Neutrophil (primary cell): ENCODE measurements around the gene ADD2.

ENCODE experiments used
- H3K27ac ChIP-seq: fragments of 200-600 bp; sonication (generic); 2 replicates; pipeline ENCODE4 v1.5.1; 2016; ENCODE audit warnings: mild to moderate bottlenecking, moderate library complexity
- H3K27me3 ChIP-seq: fragments of 200-600 bp; sonication (generic); 2 replicates; pipeline ENCODE4 v1.6.0; 2016; ENCODE audit warnings: mild to moderate bottlenecking
- H3K36me3 ChIP-seq: fragments of 200-600 bp; sonication (generic); 2 replicates; pipeline ENCODE4 v1.5.1; 2017
- H3K4me1 ChIP-seq, 2 experiments: fragments of 200-600 bp in 1 of 2; sonication (generic) in 1 of 2; 1 replicate in 1 of 2; 2 replicates in 1 of 2; pipeline versions ENCODE4 v1.5.1 to v1.6.1; 2013 to 2016; ENCODE audit warnings: low read depth in 1 of 2, low read length in 1 of 2, mild to moderate bottlenecking in 1 of 2, moderate library complexity in 1 of 2; ENCODE audit not compliant: control insufficient read depth in 1 of 2, insufficient read depth in 1 of 2
- H3K4me3 ChIP-seq, 2 experiments: fragments of 200-600 bp in 1 of 2; sonication (generic) in 1 of 2; 1 replicate in 1 of 2; 2 replicates in 1 of 2; pipeline ENCODE4 v1.5.1; 2013 to 2016; ENCODE audit warnings: low read depth in 1 of 2, low read length in 1 of 2, mild to moderate bottlenecking in 1 of 2, moderate library complexity in 1 of 2
- H3K9me3 ChIP-seq: fragments of 200-600 bp; sonication (generic); 2 replicates; pipeline ENCODE4 v1.5.1; 2016
- TF ChIP-seq, protein P1 (sequence below): fragments of 200-600 bp; sonication (generic); IDR thresholded peaks from 2 replicates; pipeline ENCODE4 v1.5.1; 2016; ENCODE audit warnings: antibody characterized with exemption

ADD2 gene

DNA sequence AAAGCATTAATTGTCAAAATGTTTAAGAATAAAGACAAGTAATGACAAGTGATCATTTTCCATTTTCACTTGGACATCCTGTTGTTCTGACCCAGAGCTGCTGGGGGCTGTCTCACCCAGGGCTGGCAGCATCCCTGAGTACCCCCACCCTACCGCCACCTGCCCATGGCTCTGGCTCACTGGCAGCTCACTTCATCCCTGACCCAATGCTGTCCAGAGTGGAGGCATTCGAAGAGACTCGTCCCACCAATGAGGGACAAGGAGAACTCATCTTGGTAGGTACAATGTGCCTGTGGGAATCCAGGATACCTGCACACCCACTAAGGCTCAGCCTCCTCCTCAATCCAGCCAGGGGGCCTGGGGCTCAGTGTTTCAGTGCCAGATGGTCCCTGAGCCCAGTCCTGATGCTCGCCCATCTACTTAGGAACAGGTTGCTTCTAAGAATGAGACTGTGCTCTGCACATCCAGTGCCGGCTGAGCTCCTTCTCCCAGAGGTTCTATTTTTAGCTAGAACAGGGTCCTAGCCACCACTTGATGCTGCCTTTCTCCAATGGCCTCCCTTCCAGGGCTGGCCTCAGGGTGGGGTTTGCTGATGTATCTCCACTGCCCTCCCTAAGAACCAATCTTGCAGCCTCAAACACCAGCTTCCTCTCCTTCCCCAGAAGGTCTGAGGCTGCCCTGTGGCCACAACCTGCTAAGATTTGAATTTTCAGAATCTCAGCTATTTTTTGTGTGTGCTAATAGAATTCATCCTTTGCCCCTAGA, 53.7 kb downstream of the ADD2 start:
- TF ChIP-seq, protein P1, sequence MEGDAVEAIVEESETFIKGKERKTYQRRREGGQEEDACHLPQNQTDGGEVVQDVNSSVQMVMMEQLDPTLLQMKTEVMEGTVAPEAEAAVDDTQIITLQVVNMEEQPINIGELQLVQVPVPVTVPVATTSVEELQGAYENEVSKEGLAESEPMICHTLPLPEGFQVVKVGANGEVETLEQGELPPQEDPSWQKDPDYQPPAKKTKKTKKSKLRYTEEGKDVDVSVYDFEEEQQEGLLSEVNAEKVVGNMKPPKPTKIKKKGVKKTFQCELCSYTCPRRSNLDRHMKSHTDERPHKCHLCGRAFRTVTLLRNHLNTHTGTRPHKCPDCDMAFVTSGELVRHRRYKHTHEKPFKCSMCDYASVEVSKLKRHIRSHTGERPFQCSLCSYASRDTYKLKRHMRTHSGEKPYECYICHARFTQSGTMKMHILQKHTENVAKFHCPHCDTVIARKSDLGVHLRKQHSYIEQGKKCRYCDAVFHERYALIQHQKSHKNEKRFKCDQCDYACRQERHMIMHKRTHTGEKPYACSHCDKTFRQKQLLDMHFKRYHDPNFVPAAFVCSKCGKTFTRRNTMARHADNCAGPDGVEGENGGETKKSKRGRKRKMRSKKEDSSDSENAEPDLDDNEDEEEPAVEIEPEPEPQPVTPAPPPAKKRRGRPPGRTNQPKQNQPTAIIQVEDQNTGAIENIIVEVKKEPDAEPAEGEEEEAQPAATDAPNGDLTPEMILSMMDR: no peak

DNA sequence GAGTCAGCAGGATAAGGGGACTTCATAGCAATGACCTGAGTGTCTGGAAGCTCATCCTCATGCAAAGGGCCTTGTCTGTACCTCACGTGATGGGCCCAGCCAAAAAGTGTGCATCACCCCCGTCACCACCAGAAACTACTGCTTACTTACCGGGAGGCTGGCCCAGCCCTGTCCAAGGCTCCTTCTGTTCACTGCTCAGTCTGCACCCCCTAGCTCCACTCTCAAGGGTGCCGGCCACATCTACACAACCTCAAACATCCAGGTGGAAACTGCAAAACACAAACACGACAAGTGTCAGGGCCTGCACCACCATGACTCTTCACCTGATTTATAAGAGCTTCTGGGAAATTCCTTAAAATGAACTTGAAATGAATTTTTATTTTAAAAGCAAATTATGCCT, 55.1 kb downstream of the ADD2 start:
- Histone ChIP-seq H3K27me3 (peaks cover 5% of the 10 kb centered on the region), H3K4me1 (no peaks in the 10 kb centered on the region), H3K9me3 (no peaks in the 10 kb centered on the region), H3K27ac (no peak overlapping the region), H3K4me3 (no peak overlapping the region), H3K36me3 (no peaks in the 10 kb centered on the region)
- TF ChIP-seq, protein P1: no peak

More for the DNA sequence above, 53.7 kb downstream of the ADD2 start:
- H3K4me1 ChIP-seq: no peaks in the 10 kb centered on the region
- no peak overlapping the region for H3K27ac ChIP-seq
- no peak overlapping the region for H3K4me3 ChIP-seq
- H3K36me3 ChIP-seq: no peaks in the 10 kb centered on the region
- H3K9me3 ChIP-seq: no peaks in the 10 kb centered on the region
- H3K27me3 ChIP-seq: peaks cover 5% of the 10 kb centered on the region

DNA sequence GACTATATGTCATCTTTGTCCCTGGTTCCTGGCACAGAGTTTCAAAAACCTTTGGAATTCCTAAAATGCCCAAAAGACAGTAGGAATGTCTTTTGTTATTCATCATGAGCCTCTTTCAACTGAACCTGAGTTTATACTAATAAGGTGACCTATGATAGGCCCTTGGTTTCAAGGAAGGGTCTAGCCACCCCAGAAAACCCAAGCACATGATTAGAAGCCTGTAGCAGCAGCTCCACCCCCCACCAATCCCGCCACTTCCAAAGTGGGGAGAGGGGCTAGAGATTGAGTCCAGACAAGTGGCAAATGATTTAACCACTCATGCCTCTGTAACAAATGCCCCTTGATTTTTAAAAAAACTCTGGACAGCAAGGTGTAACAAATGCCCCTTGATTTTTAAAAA, 56.8 kb downstream of the ADD2 start:
- H3K9me3 ChIP-seq: no peaks in the 10 kb centered on the region
- TF ChIP-seq, protein P1: no peak
- H3K36me3 ChIP-seq: no peaks in the 10 kb centered on the region
- no peak overlapping the region for H3K27ac ChIP-seq
- no peak overlapping the region for H3K4me3 ChIP-seq
- H3K4me1 ChIP-seq: no peaks in the 10 kb centered on the region
- H3K27me3 ChIP-seq: peaks cover 2% of the 10 kb centered on the region

DNA sequence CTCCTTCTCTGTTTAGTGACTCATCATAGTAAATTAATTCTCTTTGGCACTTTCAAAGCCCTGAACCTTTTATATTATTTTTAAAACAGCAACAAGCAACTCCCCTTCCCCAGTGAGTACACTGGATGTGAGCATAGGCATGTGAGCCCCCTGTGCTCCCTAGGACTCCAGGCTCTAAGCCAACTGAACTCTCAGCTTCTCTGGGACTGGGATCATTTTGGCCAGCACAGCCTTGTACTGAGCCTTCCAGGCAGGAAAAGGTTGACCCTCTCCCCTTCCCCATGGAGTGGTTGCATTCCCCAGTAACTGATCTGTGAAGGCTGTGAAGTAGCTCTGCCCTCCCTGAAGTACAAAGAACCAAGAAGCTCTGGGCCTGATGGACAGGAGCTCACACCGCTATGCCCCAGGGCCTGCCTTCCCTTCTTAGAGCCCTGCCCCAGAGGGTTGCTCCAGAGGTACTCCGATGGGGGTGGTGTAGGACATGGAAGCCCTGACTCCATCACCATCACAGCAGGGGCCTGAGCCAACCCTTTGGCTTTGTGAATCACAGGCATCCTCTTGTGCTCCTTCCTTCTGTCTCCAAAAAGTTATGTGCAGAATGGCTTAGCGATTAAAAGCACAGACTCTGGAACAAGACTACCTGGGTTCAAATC, 57.8 kb downstream of the ADD2 start:
- Histone ChIP-seq H3K9me3 (no peaks in the 10 kb centered on the region), H3K36me3 (no peaks in the 10 kb centered on the region), H3K27ac (no peak overlapping the region), H3K4me3 (no peak overlapping the region), H3K27me3 (no peaks in the 10 kb centered on the region), H3K4me1 (no peaks in the 10 kb centered on the region)
- TF ChIP-seq, protein P1: no peak

DNA sequence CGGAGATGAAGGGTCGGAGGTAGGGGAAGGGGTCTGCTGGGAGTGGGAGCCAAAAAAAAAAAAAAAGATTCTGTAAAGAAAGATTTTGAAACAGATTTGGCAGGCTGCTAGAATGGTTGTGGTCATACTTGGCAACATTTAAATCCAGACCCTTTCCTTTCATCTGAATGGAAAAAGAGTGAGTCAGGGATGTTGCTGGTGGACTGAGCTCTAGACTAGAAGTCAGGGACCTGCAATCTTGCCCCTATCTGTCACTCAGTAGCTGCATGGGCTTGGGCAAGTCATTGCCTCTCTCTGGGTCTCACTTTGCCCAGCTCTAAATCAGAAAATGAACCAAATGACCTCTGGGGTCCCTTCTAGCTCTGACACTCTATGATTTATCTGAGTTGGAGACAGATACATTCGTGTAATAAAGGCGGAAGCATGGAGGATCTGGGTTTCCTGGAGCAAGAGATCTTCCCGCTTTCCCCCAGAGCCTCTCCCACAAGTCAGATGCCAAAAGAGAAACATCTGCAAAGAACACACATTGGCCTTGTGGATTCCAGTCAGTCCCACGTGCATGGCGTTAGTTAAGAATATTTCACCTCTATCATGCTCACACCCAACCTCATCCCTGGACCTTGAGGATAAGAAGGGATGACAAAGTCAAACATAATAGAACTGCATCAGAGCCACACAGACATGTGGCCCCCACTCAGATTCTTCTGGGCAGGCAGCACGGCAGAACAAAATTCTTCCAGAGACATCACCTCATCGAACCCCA, 58.5 kb downstream of the ADD2 start:
- H3K4me3 ChIP-seq: no peak overlapping the region
- TF ChIP-seq, protein P1: no peak
- no peaks in the 10 kb centered on the region for H3K9me3 ChIP-seq
- no peaks in the 10 kb centered on the region for H3K27me3 ChIP-seq
- no peaks in the 10 kb centered on the region for H3K4me1 ChIP-seq
- no peaks in the 10 kb centered on the region for H3K36me3 ChIP-seq
- no peak overlapping the region for H3K27ac ChIP-seq
